Astrocyte (in vitro differentiated cells and primary cell): ENCODE data around the gene PITX2. TPM values are rescaled to one million over a fixed set of nuclear protein-coding genes. Genes with fewer than 3 reads are reported as not detected.

Source experiments
- DNase-seq: peaks from one replicate; pipeline ENCODE4 v3.0.0-alpha.2; 2010; ENCODE audit warnings: low read depth
- FAIRE-seq: peaks from 2 replicates; lab custom pipeline; 2011; peaks lifted over from hg19 to GRCh38; lab: Jason Lieb, UNC
- H2AFZ ChIP-seq: 2 replicates; pipeline ENCODE4 v1.6.0; 2012; ENCODE audit warnings: low read depth, low read length, inconsistent platforms
- H3K27ac ChIP-seq: 2 replicates; pipeline ENCODE4 v1.5.1; 2011; ENCODE audit warnings: low read depth, low read length, inconsistent platforms
- H3K27me3 ChIP-seq: 2 replicates; pipeline ENCODE4 v1.6.0; 2011; ENCODE audit warnings: low read length, inconsistent platforms; ENCODE audit not compliant: insufficient read depth
- H3K36me3 ChIP-seq: 2 replicates; pipeline ENCODE4 v1.5.1; 2011; ENCODE audit warnings: low read length, inconsistent platforms; ENCODE audit not compliant: insufficient read depth
- H3K4me1 ChIP-seq: 2 replicates; pipeline ENCODE4 v1.5.1; 2011; ENCODE audit warnings: low read length, inconsistent platforms; ENCODE audit not compliant: insufficient read depth
- H3K4me2 ChIP-seq: 2 replicates; pipeline ENCODE4 v1.6.0; 2012; ENCODE audit warnings: low read length, inconsistent platforms
- H3K4me3 ChIP-seq: 2 replicates; pipeline ENCODE4 v1.5.1; 2011; ENCODE audit warnings: low read depth, mild to moderate bottlenecking, low read length, inconsistent platforms; ENCODE audit not compliant: insufficient read depth
- H3K79me2 ChIP-seq: 2 replicates; pipeline ENCODE4 v1.6.0; 2012; ENCODE audit warnings: mild to moderate bottlenecking, low read length, inconsistent platforms; ENCODE audit not compliant: insufficient read depth
- H3K9ac ChIP-seq: 2 replicates; pipeline ENCODE4 v1.6.0; 2012; ENCODE audit warnings: mild to moderate bottlenecking, low read length, inconsistent platforms
- H3K9me3 ChIP-seq: 2 replicates; pipeline ENCODE4 v1.5.1; 2012; ENCODE audit warnings: low read depth, mild to moderate bottlenecking, low read length, inconsistent platforms; ENCODE audit not compliant: insufficient read depth
- H4K20me1 ChIP-seq: 2 replicates; pipeline ENCODE4 v1.6.0; 2012; ENCODE audit warnings: low read length, inconsistent platforms; ENCODE audit not compliant: insufficient read depth
- H3K27ac Mint-ChIP-seq: one replicate; pipeline ENCODE4 v1.8.0; 2021; ENCODE audit warnings: mild to moderate bottlenecking, mixed read lengths; ENCODE audit not compliant: unreplicated experiment
- H3K27me3 Mint-ChIP-seq: one replicate; pipeline ENCODE4 v1.8.0; 2021; ENCODE audit warnings: low read depth, mixed read lengths; ENCODE audit not compliant: unreplicated experiment
- H3K36me3 Mint-ChIP-seq: one replicate; pipeline ENCODE4 v1.8.0; 2021; ENCODE audit warnings: low read depth, mixed read lengths; ENCODE audit not compliant: unreplicated experiment
- H3K4me1 Mint-ChIP-seq: one replicate; pipeline ENCODE4 v1.8.0; 2021; ENCODE audit warnings: low read depth, mixed read lengths; ENCODE audit not compliant: unreplicated experiment
- H3K4me3 Mint-ChIP-seq: one replicate; pipeline ENCODE4 v1.8.0; 2021; ENCODE audit warnings: mild to moderate bottlenecking, moderate library complexity, mixed read lengths; ENCODE audit not compliant: unreplicated experiment
- H3K9me3 Mint-ChIP-seq: one replicate; pipeline ENCODE4 v1.8.0; 2021; ENCODE audit warnings: mild to moderate bottlenecking, mixed read lengths; ENCODE audit not compliant: unreplicated experiment
- EZH2 ChIP-seq: IDR thresholded peaks from 2 replicates; pipeline ENCODE4 v1.6.1; 2012; ENCODE audit warnings: mild to moderate bottlenecking, low read length, inconsistent platforms; ENCODE audit not compliant: insufficient read depth
- total RNA-seq: library from RNA; stranded (reverse); gene quantifications from 2 replicates; pipeline ENCODE4 v1.2.1, GENCODE V29; 2021
- TF ChIP-seq, protein P1 (sequence below): IDR thresholded peaks from 2 replicates; pipeline ENCODE4 v1.5.1; 2011; ENCODE audit warnings: low read depth, mild to moderate bottlenecking, inconsistent platforms, low read length, moderate library complexity; ENCODE audit not compliant: insufficient read depth

Gene PITX2
- total RNA-seq, 1 donor from 2014 or later: 3.8 TPM

DNA sequence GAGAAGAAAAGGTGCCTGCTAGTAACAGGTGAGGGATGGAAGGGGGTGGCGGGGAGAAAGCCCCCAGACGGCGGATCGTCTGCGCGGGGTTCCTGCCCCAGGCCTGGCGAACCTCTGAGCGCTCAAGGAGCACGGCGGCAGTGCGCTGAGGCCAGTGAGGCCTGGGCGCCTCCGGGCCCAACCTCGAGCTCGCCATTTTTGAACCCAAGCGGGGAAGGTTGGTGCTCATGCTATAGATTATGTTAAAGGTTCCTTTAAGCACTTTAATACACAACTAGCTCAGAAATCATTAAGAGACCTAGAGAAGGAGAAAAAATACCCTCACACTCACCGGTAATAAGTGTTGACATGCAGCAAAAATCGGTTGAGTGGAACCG lies 7.9 kb downstream of the PITX2 start:
- Histone ChIP-seq H3K36me3 (no peaks in the 10 kb centered on the region), H3K27ac (no peak overlapping the region), H3K4me3 (no peak overlapping the region), H3K4me2 (no peak overlapping the region), H4K20me1 (peaks cover 11% of the 10 kb centered on the region), H3K9me3 (peaks cover 15% of the 10 kb centered on the region), H3K4me1 (peaks cover 4% of the 10 kb centered on the region), H3K79me2 (no peaks in the 10 kb centered on the region), H3K27me3 (peaks cover 96% of the 10 kb centered on the region), H3K9ac (no peak overlapping the region), H2AFZ (no peak overlapping the region)
- Mint-ChIP-seq H3K4me3 (no peak overlapping the region), H3K9me3 (peaks cover 42% of the 10 kb centered on the region), H3K36me3 (peaks cover 14% of the 10 kb centered on the region), H3K27me3 (peaks cover 86% of the 10 kb centered on the region), H3K4me1 (peaks cover 7% of the 10 kb centered on the region), H3K27ac (no peak overlapping the region)
- FAIRE-seq (no peak), DNase-seq (no peak)
- TF ChIP-seq, protein P1, sequence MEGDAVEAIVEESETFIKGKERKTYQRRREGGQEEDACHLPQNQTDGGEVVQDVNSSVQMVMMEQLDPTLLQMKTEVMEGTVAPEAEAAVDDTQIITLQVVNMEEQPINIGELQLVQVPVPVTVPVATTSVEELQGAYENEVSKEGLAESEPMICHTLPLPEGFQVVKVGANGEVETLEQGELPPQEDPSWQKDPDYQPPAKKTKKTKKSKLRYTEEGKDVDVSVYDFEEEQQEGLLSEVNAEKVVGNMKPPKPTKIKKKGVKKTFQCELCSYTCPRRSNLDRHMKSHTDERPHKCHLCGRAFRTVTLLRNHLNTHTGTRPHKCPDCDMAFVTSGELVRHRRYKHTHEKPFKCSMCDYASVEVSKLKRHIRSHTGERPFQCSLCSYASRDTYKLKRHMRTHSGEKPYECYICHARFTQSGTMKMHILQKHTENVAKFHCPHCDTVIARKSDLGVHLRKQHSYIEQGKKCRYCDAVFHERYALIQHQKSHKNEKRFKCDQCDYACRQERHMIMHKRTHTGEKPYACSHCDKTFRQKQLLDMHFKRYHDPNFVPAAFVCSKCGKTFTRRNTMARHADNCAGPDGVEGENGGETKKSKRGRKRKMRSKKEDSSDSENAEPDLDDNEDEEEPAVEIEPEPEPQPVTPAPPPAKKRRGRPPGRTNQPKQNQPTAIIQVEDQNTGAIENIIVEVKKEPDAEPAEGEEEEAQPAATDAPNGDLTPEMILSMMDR: no peak
- TF ChIP-seq EZH2: peak; percentile 42

DNA sequence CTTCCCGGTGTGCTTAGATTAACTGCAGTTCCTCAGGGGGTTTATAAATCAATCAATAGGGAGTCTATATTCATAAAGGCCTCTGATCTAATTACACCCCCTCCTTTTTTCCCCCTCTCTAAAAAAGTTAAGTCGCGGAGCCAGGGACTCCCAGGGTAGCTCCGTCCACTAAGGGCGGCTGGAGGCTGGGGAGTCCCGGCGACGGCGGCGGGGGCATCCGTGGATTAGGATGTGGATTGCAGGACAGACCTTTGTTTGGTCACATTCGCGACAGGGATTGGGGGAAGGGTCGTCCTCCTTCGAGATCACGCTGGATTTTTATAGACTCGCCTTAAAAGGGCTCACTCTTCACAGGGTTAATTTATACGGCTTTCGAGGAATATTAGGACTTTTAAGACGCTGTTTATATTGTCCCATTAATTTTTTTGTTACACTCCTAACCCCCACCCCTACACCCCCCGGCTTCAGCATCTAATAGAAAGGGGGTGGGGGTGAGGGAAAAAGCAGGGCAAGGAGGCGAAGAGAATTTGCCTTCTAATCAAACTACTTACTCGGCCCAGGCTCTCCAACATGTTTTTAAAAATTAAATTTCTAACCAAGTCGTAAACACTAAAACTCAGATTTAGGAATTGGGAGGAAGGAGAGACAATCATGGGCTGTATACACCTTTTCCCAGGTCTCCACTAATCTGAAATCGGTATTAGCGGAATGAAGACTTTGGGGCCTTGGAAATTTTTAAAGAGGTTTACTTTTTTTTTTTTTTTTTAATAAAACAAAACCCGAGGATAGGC lies 8.5 kb downstream of the PITX2 start:
- H3K4me3 ChIP-seq: no peak overlapping the region
- Mint-ChIP-seq H3K4me3 (no peak overlapping the region), H3K4me1 (peaks cover 7% of the 10 kb centered on the region), H3K36me3 (peaks cover 14% of the 10 kb centered on the region), H3K9me3 (peaks cover 42% of the 10 kb centered on the region), H3K27ac (no peak overlapping the region), H3K27me3 (peaks cover 85% of the 10 kb centered on the region)
- no peaks in the 10 kb centered on the region for H3K79me2 ChIP-seq
- TF ChIP-seq EZH2: no peak
- TF ChIP-seq, protein P1: no peak
- FAIRE-seq (no peak), DNase-seq (no peak)
- peaks cover 4% of the 10 kb centered on the region for H3K4me1 ChIP-seq
- H2AFZ ChIP-seq: no peak overlapping the region
- H4K20me1 ChIP-seq: peaks cover 8% of the 10 kb centered on the region
- H3K9ac ChIP-seq: no peak overlapping the region
- no peak overlapping the region for H3K27ac ChIP-seq
- no peaks in the 10 kb centered on the region for H3K36me3 ChIP-seq
- H3K27me3 ChIP-seq: peaks cover 95% of the 10 kb centered on the region
- peaks cover 15% of the 10 kb centered on the region for H3K9me3 ChIP-seq
- H3K4me2 ChIP-seq: no peak overlapping the region

DNA sequence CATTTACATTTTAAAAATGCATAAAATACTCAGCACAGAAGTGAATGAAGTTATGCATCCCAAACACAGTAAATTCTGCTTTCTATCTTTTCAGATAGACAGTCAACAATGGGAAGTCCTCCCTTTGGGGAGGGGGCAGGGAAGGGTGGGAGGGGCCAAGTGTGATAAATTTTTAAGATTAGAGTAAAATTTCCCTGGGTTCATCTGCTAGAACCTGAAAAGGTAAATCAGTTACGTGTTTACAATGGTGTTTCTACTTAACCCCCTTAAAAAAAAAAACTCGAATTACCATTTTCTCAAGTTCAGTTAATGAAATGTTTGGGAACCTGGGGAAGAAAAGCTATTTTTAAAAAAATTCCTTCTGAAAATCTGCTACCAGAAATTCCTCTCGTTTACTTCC lies 9.1 kb downstream of the PITX2 start:
- Mint-ChIP-seq H3K27me3 (peaks cover 87% of the 10 kb centered on the region), H3K27ac (no peak overlapping the region), H3K9me3 (peaks cover 38% of the 10 kb centered on the region), H3K36me3 (peaks cover 11% of the 10 kb centered on the region), H3K4me1 (peaks cover 12% of the 10 kb centered on the region), H3K4me3 (no peak overlapping the region)
- Histone ChIP-seq H4K20me1 (peaks cover 8% of the 10 kb centered on the region), H3K79me2 (no peaks in the 10 kb centered on the region), H3K27me3 (peaks cover 95% of the 10 kb centered on the region), H2AFZ (no peak overlapping the region), H3K9ac (no peak overlapping the region), H3K9me3 (peaks cover 11% of the 10 kb centered on the region), H3K4me3 (no peak overlapping the region), H3K36me3 (no peaks in the 10 kb centered on the region), H3K4me2 (no peak overlapping the region), H3K4me1 (peaks cover 4% of the 10 kb centered on the region), H3K27ac (no peak overlapping the region)
- TF ChIP-seq EZH2: no peak
- FAIRE-seq: no peak
- no peak for DNase-seq
